GM21447 (cell line): ENCODE measurements around the gene C10orf105.

Experiments
- ATAC-seq: cut with Tn5 transposase; IDR thresholded peaks from one replicate; pipeline ENCODE4 v1.9.1; 2021; ENCODE audit not compliant: unreplicated experiment

C10orf105 gene

GRCh38 chr10:71681977-71682376 is 37.6 kb downstream of the C10orf105 start:
- ATAC-seq = no peak

- no peak for ATAC-seq
Measured at GRCh38 chr10:71679425-71679824, 40.2 kb downstream of the C10orf105 start.

- ATAC-seq = no peak
Measured at GRCh38 chr10:71678057-71678805, 41.3 kb downstream of the C10orf105 start.

- no peak for ATAC-seq
Measured at GRCh38 chr10:71677261-71677660, 42.3 kb downstream of the C10orf105 start.

- no peak for ATAC-seq
Measured at GRCh38 chr10:71675295-71675970, 44.1 kb downstream of the C10orf105 start.

- no peak for ATAC-seq
Measured at GRCh38 chr10:71671994-71672946, 47.3 kb downstream of the C10orf105 start.

GRCh38 chr10:71667387-71667752 is 52.2 kb downstream of the C10orf105 start:
- ATAC-seq = no peak

- ATAC-seq = no peak
Measured at GRCh38 chr10:71666639-71667386, 52.8 kb downstream of the C10orf105 start.

GRCh38 chr10:71665456-71665855 is 54.1 kb downstream of the C10orf105 start:
- ATAC-seq = no peak

GRCh38 chr10:71664585-71664984 is 55.0 kb downstream of the C10orf105 start:
- no peak for ATAC-seq

GRCh38 chr10:71663311-71663710 is 56.3 kb downstream of the C10orf105 start:
- ATAC-seq = no peak

- ATAC-seq = no peak
Measured at GRCh38 chr10:71661779-71662336, 57.7 kb downstream of the C10orf105 start.
